Measurements from ENCODE around the gene ROR2. TPM values are rescaled to one million over a fixed set of nuclear protein-coding genes. Genes with fewer than 3 reads are reported as not detected.

Gene ROR2
- total and polyA plus RNA-seq, 4 donors, result 0.13 to 0.84 (median 0.52) TPM

- no peaks in the 10 kb centered on the region for H3K36me3 ChIP-seq (ENCODE audit: control insufficient read depth in 4 of 4, insufficient read depth in 3 of 4, low read depth in 1 of 4, low read length in 3 of 4)
- H3K27ac ChIP-seq (ENCODE audit: low read depth in 1 of 2, low read length in 2 of 2), result no peak overlapping the region
- no peaks in the 10 kb centered on the region for H3K4me1 ChIP-seq (ENCODE audit: control insufficient read depth in 4 of 4, insufficient read depth in 4 of 4, low read length in 3 of 4)
- H3K9ac ChIP-seq (ENCODE audit: low read depth in 1 of 2, low read length in 2 of 2), result no peak overlapping the region
- H3K4me3 ChIP-seq (ENCODE audit: low read depth in 1 of 3, low read length in 3 of 3), result no peak overlapping the region
- H3K9me3 ChIP-seq (ENCODE audit: control insufficient read depth in 4 of 4, low read length in 3 of 4), result no peaks in the 10 kb centered on the region
- TF ChIP-seq RXRA (IDR thresholded peaks at IDR 0.05), result no peak
- TF ChIP-seq JUND (IDR thresholded peaks at IDR 0.05), result no peak
- no peaks in the 10 kb centered on the region for H3K27me3 ChIP-seq (ENCODE audit: control insufficient read depth in 4 of 4, insufficient read depth in 4 of 4, low read length in 3 of 4)
- DNase-seq (ENCODE audit: low spot score), result no peak
- WGBS, result 75% methylated on average over 6 of the region's 6 CpGs
Measured at GRCh38 chr9:91867740-91868139, 82.3 kb downstream of the ROR2 start.

- Histone ChIP-seq H3K36me3 (ENCODE audit: control insufficient read depth in 4 of 4, insufficient read depth in 3 of 4, low read depth in 1 of 4, low read length in 3 of 4) (no peaks in the 10 kb centered on the region), H3K9ac (ENCODE audit: low read depth in 1 of 2, low read length in 2 of 2) (no peak overlapping the region), H3K9me3 (ENCODE audit: control insufficient read depth in 4 of 4, low read length in 3 of 4) (no peaks in the 10 kb centered on the region), H3K4me3 (ENCODE audit: low read depth in 1 of 3, low read length in 3 of 3) (no peak overlapping the region), H3K27ac (ENCODE audit: low read depth in 1 of 2, low read length in 2 of 2) (no peak overlapping the region), H3K4me1 (ENCODE audit: control insufficient read depth in 4 of 4, insufficient read depth in 4 of 4, low read length in 3 of 4) (no peaks in the 10 kb centered on the region), H3K27me3 (ENCODE audit: control insufficient read depth in 4 of 4, insufficient read depth in 4 of 4, low read length in 3 of 4) (no peaks in the 10 kb centered on the region)
- DNase-seq (ENCODE audit: low spot score), result no peak
- TF ChIP-seq ATF3 (IDR thresholded peaks at IDR 0.05) (no peak), RAD21 (IDR thresholded peaks at IDR 0.05) (no peak), REST (IDR thresholded peaks at IDR 0.05) (no peak), GABPA (IDR thresholded peaks at IDR 0.05 in 1 of 2, conservative IDR thresholded peaks at IDR 0.05 in 1 of 2) (no peak), HNF4A (conservative IDR thresholded peaks at IDR 0.05) (no peak), NR2F2 (IDR thresholded peaks at IDR 0.05) (no peak), RXRA (IDR thresholded peaks at IDR 0.05) (no peak)
- WGBS, result 47% methylated on average over 5 of the region's 5 CpGs
Measured at GRCh38 chr9:91865041-91865440, 85.0 kb downstream of the ROR2 start.

GRCh38 chr9:91864380-91864779 is 85.6 kb downstream of the ROR2 start:
- no peaks in the 10 kb centered on the region for H3K36me3 ChIP-seq (ENCODE audit: control insufficient read depth in 4 of 4, insufficient read depth in 3 of 4, low read depth in 1 of 4, low read length in 3 of 4)
- no peaks in the 10 kb centered on the region for H3K4me1 ChIP-seq (ENCODE audit: control insufficient read depth in 4 of 4, insufficient read depth in 4 of 4, low read length in 3 of 4)
- no peak for DNase-seq (ENCODE audit: low spot score)
- no peak overlapping the region for H3K27ac ChIP-seq (ENCODE audit: low read depth in 1 of 2, low read length in 2 of 2)
- 60% methylated on average over 4 of the region's 4 CpGs for WGBS
- H3K9ac ChIP-seq (ENCODE audit: low read depth in 1 of 2, low read length in 2 of 2), result no peak overlapping the region
- H3K4me3 ChIP-seq (ENCODE audit: low read depth in 1 of 3, low read length in 3 of 3), result no peak overlapping the region
- no peaks in the 10 kb centered on the region for H3K27me3 ChIP-seq (ENCODE audit: control insufficient read depth in 4 of 4, insufficient read depth in 4 of 4, low read length in 3 of 4)
- no peaks in the 10 kb centered on the region for H3K9me3 ChIP-seq (ENCODE audit: control insufficient read depth in 4 of 4, low read length in 3 of 4)
- no peak for TF ChIP-seq YY1 (IDR thresholded peaks at IDR 0.05)
- no peak for TF ChIP-seq MAX (IDR thresholded peaks at IDR 0.05)
- TF ChIP-seq ATF3 (IDR thresholded peaks at IDR 0.05), result no peak
- no peak for TF ChIP-seq RXRA (IDR thresholded peaks at IDR 0.05)
- TF ChIP-seq HNF4G (IDR thresholded peaks at IDR 0.05), result no peak
- no peak for TF ChIP-seq ZBTB33 (IDR thresholded peaks at IDR 0.05)
- TF ChIP-seq HNF4A (conservative IDR thresholded peaks at IDR 0.05), result no peak
- TF ChIP-seq FOXA2 (IDR thresholded peaks at IDR 0.05), result no peak
- no peak for TF ChIP-seq RAD21 (IDR thresholded peaks at IDR 0.05)
- TF ChIP-seq REST (IDR thresholded peaks at IDR 0.05), result no peak
- TF ChIP-seq TAF1 (conservative IDR thresholded peaks at IDR 0.05), result no peak
- no peak for TF ChIP-seq CTCF (IDR thresholded peaks at IDR 0.05; ENCODE audit: low read depth, low read length, missing input control)
- no peak for TF ChIP-seq FOXA1 (IDR thresholded peaks at IDR 0.05)
- no peak for TF ChIP-seq EGR1 (IDR thresholded peaks at IDR 0.05; ENCODE audit: low read depth in 2 of 2)

Measured in liver (tissue), 9 donors.